Erythroblast (primary cell): ENCODE data around the gene CEACAM21.

Experiments used
- GATA1 ChIP-seq: IDR thresholded peaks from 2 replicates; pipeline ENCODE4 v1.6.1; 2011; ENCODE audit warnings: low read depth, mild to moderate bottlenecking, control low read depth, low read length, moderate library complexity
- POLR2A ChIP-seq: IDR thresholded peaks from 2 replicates; pipeline ENCODE4 v1.6.1; 2011; ENCODE audit warnings: mild to moderate bottlenecking, low read length

- TF ChIP-seq POLR2A, result no peak
- TF ChIP-seq GATA1, result no peak
Observed at GRCh38 chr19:41577833-41578232, 1.9 kb downstream of the CEACAM21 start.
